Calu3 (cell line): ENCODE data around the gene CTSD. TPM values are rescaled to one million over a fixed set of nuclear protein-coding genes. Genes with fewer than 3 reads are reported as not detected.

Source experiments
- BruUV-seq: library from RNA; stranded (reverse); fragments of 400-500 nt; replicated peaks from 2 replicates; lab custom pipeline; 2021; lab: Mats Ljungman, UMichigan
- CTCF ChIA-PET: fragments of 300-600 bp; sonication (Branson Sonifier 250); formaldehyde crosslinking; loops from one replicate; lab custom pipeline; 2022; ENCODE audit warnings: antibody characterized with exemption; lab: Charles Lee
- DNase-seq: peaks from one replicate; pipeline ENCODE4 v3.0.0; 2022
- H3K27ac Mint-ChIP-seq: one replicate; pipeline ENCODE4 v1.8.0; 2022; ENCODE audit warnings: mixed read lengths; ENCODE audit not compliant: unreplicated experiment
- H3K27me3 Mint-ChIP-seq: one replicate; pipeline ENCODE4 v1.8.0; 2022; ENCODE audit warnings: mixed read lengths; ENCODE audit not compliant: unreplicated experiment
- H3K36me3 Mint-ChIP-seq: one replicate; pipeline ENCODE4 v1.8.0; 2022; ENCODE audit warnings: mild to moderate bottlenecking, moderate library complexity, mixed read lengths; ENCODE audit not compliant: insufficient read depth, unreplicated experiment
- H3K4me1 Mint-ChIP-seq: one replicate; pipeline ENCODE4 v1.8.0; 2022; ENCODE audit warnings: mild to moderate bottlenecking, low read depth, mixed read lengths; ENCODE audit not compliant: unreplicated experiment
- H3K4me3 Mint-ChIP-seq: one replicate; pipeline ENCODE4 v1.8.0; 2022; ENCODE audit warnings: mild to moderate bottlenecking, low read depth, moderate library complexity, mixed read lengths; ENCODE audit not compliant: unreplicated experiment
- H3K9me3 Mint-ChIP-seq: one replicate; pipeline ENCODE4 v1.8.0; 2022; ENCODE audit warnings: low read depth, mixed read lengths; ENCODE audit not compliant: unreplicated experiment
- intact Hi-C: fragments of 100-400 bp; cut with micrococcal nuclease; formaldehyde crosslinking; loops from one replicate; pipeline ENCODE4 v1.10.0; 2022; ENCODE audit not compliant: unreplicated experiment
- total RNA-seq: library from RNA; stranded (reverse); gene quantifications from 2 replicates; pipeline ENCODE4 v1.2.3, GENCODE V29; 2022
- TF ChIP-seq, protein P1 (sequence below): fragments of 200-600 bp; IDR thresholded peaks from one replicate; pipeline ENCODE4 v1.8.0; 2022; ENCODE audit warnings: antibody characterized with exemption; ENCODE audit not compliant: unreplicated experiment

The CTSD gene
- total RNA-seq, 1 experiment from 2014 or later = 531 TPM

DNA sequence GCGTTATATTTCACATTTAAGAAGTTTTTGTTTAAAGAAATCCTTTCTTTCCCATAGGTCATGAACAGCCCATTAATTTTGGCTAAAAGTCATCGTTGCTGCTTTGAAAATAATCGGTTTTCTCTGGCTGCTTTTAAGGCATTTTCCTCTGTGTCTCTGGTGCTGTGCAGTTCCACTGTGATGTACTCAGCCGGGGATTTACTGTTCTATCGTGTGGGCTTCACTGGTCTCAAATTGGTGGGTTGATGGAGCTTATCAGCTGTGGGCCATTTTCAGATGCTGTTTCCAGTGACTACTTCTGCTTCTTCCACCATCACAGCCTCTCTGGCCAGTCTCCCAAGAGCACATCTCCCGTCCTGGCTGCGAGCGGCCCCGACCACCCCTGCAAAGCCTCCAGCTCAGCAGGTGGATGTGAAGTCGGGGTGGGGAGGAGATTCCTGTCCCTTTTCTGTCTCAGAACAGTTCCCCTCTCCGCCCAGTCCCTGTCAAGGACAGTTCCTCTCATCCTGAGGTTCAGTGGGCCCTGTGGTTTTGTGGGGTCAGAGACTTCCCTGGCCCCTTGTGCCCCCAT is 33.6 kb downstream of the CTSD start:
- CTCF ChIA-PET = no interaction called here
- no peak overlapping the region for H3K27ac Mint-ChIP-seq
- no TSS peak for BruUV-seq
- H3K36me3 Mint-ChIP-seq = no peaks in the 10 kb centered on the region
- intact Hi-C loops = no loop called here
- no peaks in the 10 kb centered on the region for H3K4me1 Mint-ChIP-seq
- peaks cover 6% of the 10 kb centered on the region for H3K9me3 Mint-ChIP-seq
- H3K4me3 Mint-ChIP-seq = no peak overlapping the region
- TF ChIP-seq, protein P1, sequence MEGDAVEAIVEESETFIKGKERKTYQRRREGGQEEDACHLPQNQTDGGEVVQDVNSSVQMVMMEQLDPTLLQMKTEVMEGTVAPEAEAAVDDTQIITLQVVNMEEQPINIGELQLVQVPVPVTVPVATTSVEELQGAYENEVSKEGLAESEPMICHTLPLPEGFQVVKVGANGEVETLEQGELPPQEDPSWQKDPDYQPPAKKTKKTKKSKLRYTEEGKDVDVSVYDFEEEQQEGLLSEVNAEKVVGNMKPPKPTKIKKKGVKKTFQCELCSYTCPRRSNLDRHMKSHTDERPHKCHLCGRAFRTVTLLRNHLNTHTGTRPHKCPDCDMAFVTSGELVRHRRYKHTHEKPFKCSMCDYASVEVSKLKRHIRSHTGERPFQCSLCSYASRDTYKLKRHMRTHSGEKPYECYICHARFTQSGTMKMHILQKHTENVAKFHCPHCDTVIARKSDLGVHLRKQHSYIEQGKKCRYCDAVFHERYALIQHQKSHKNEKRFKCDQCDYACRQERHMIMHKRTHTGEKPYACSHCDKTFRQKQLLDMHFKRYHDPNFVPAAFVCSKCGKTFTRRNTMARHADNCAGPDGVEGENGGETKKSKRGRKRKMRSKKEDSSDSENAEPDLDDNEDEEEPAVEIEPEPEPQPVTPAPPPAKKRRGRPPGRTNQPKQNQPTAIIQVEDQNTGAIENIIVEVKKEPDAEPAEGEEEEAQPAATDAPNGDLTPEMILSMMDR = no peak
- DNase-seq = no peak
- H3K27me3 Mint-ChIP-seq = peaks cover 92% of the 10 kb centered on the region

GRCh38 chr11:1729692-1730011 is 34.1 kb downstream of the CTSD start:
- Mint-ChIP-seq H3K36me3 (no peaks in the 10 kb centered on the region), H3K27me3 (peaks cover 97% of the 10 kb centered on the region)

DNA sequence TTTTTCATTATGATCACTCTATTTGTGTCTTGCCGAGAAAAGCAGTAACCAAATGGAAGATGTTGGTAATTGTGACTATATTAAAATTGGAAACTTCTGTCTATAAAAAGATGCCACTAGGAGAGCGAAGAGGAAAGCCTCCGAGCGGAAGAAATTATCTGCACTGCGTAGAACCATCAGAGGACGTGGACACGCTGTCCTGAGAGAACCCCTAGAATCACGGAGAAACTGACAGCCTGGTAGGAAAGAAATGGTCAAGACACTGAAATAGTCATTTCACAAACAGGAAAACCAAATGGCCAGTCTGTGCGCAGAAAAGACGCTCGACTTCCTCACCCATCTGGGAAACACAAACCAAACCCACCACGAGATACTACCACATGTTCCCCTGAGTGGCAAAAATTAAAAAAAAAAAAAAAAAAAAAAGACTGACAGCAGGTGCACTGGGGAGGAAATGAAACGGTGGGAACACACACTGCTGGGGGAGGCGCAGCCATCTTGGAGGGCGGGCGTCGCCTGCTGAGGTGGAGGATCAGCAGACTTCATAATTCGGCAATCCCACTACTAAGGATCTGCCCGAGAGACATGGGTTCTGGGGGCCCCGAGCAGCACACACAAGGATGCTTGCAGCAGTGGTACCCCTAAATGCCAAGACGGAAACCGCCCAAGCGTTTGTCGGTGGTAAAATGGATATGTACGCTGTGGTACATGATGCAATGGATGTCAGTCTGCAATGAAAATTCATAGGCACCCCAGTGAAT is 34.6 kb downstream of the CTSD start:
- Mint-ChIP-seq H3K27me3 (peaks cover 97% of the 10 kb centered on the region), H3K4me3 (no peak overlapping the region), H3K4me1 (no peaks in the 10 kb centered on the region), H3K27ac (no peak overlapping the region), H3K36me3 (no peaks in the 10 kb centered on the region), H3K9me3 (peaks cover 6% of the 10 kb centered on the region)
- no TSS peak for BruUV-seq
- intact Hi-C loops = no loop called here
- CTCF ChIA-PET = no interaction called here
- no peak for DNase-seq
- TF ChIP-seq, protein P1 = no peak

More at GRCh38 chr11:1729692-1730011, 34.1 kb downstream of the CTSD start:
- intact Hi-C loops = no loop called here
- BruUV-seq = no TSS peak
- no peaks in the 10 kb centered on the region for H3K4me1 Mint-ChIP-seq
- CTCF ChIA-PET = no interaction called here
- DNase-seq = no peak
- H3K4me3 Mint-ChIP-seq = no peak overlapping the region
- TF ChIP-seq, protein P1 = no peak
- no peak overlapping the region for H3K27ac Mint-ChIP-seq
- peaks cover 6% of the 10 kb centered on the region for H3K9me3 Mint-ChIP-seq

GRCh38 chr11:1728301-1728700 is 35.4 kb downstream of the CTSD start:
- TF ChIP-seq, protein P1 = no peak
- H3K27ac Mint-ChIP-seq = no peak overlapping the region
- no peak overlapping the region for H3K4me3 Mint-ChIP-seq
- BruUV-seq = no TSS peak
- peaks cover 6% of the 10 kb centered on the region for H3K9me3 Mint-ChIP-seq
- H3K27me3 Mint-ChIP-seq = peaks cover 97% of the 10 kb centered on the region
- no peaks in the 10 kb centered on the region for H3K4me1 Mint-ChIP-seq
- DNase-seq = no peak
- H3K36me3 Mint-ChIP-seq = no peaks in the 10 kb centered on the region
- intact Hi-C loops = no loop called here
- CTCF ChIA-PET = no interaction called here
